Natural killer cell treated with Interleukin-12 subunit alpha and Interleukin-12 subunit beta and Interleukin-15 and Interleukin-18, amount 100 ng/mL, for 72 hours (primary cell): ENCODE results near the gene CFAP20DC. TPM values are rescaled to one million over a fixed set of nuclear protein-coding genes. Genes with fewer than 3 reads are reported as not detected.
"Not testable (repeated sequence)": the region's sequence is repeated elsewhere in the genome, so short reads cannot be mapped to it uniquely, and the experiment has no call there.

Experiments used
- ATAC-seq, 2 donors: fragments of 150-1000 bp; cut with Tn5 transposase in 1 of 2; sonication (Bioruptor Pico), chemical (Tn5 transposase) in 1 of 2; 2 replicates each; pipeline ENCODE4 v1.10.0; 2021
- DNase-seq: peaks from one replicate; pipeline ENCODE4 v3.0.0; 2022; ENCODE audit warnings: low spot score
- H3K27ac Mint-ChIP-seq, 2 donors: 1 replicate in 1 of 2; 2 replicates in 1 of 2; pipeline ENCODE4 v1.8.0; 2022; ENCODE audit warnings: mixed read lengths in 2 of 2, mild to moderate bottlenecking in 1 of 2, moderate library complexity in 1 of 2
- H3K27me3 Mint-ChIP-seq, 2 donors: 1 replicate in 1 of 2; 2 replicates in 1 of 2; pipeline ENCODE4 v1.8.0; 2022; ENCODE audit warnings: mixed read lengths in 2 of 2
- H3K36me3 Mint-ChIP-seq: one replicate; pipeline ENCODE4 v1.8.0; 2022; ENCODE audit warnings: mixed read lengths
- H3K4me1 Mint-ChIP-seq, 2 donors: 1 replicate in 1 of 2; 2 replicates in 1 of 2; pipeline ENCODE4 v1.8.0; 2022; ENCODE audit warnings: low read depth in 2 of 2, mixed read lengths in 2 of 2, mild to moderate bottlenecking in 1 of 2
- H3K4me3 Mint-ChIP-seq: one replicate; pipeline ENCODE4 v1.8.0; 2022; ENCODE audit warnings: mixed read lengths
- H3K9me3 Mint-ChIP-seq: 2 replicates; pipeline ENCODE4 v1.8.0; 2022; ENCODE audit warnings: mixed read lengths
- total RNA-seq, 2 donors: library from RNA; stranded (reverse); gene quantifications; one replicate each; pipeline ENCODE4 v1.2.3, GENCODE V29; 2022

CFAP20DC gene
- total RNA-seq, 2 donors from 2014 or later, result 0.61 to 0.71 TPM

DNA sequence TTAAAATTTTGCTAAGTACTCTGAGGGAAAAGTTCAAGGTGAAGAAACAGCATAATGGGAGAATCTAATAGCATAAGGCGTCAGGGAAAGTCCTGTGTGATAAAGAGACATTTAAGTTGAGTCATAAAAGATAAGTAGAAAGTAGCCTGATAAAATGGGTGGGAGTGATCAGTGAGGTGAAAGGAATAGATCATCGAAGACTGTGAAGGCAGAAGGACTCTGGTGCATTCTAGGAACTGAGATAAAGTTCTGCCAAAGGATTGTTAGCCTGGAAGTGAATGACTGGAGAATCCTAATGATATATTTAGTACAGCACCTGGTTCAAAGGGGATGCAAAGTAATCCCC, 149.9 kb downstream of the CFAP20DC start:
- Mint-ChIP-seq H3K9me3 (peaks cover 7% of the 10 kb centered on the region), H3K27me3 (no peaks in the 10 kb centered on the region), H3K4me1 (peaks cover 21 to 23% of the 10 kb centered on the region in 2 donors), H3K4me3 (peak overlapping the region; percentile 20), H3K36me3 (peaks cover under 1% of the 10 kb centered on the region), H3K27ac (no peak overlapping the region)
- ATAC-seq (no peak), DNase-seq (no peak)

DNA sequence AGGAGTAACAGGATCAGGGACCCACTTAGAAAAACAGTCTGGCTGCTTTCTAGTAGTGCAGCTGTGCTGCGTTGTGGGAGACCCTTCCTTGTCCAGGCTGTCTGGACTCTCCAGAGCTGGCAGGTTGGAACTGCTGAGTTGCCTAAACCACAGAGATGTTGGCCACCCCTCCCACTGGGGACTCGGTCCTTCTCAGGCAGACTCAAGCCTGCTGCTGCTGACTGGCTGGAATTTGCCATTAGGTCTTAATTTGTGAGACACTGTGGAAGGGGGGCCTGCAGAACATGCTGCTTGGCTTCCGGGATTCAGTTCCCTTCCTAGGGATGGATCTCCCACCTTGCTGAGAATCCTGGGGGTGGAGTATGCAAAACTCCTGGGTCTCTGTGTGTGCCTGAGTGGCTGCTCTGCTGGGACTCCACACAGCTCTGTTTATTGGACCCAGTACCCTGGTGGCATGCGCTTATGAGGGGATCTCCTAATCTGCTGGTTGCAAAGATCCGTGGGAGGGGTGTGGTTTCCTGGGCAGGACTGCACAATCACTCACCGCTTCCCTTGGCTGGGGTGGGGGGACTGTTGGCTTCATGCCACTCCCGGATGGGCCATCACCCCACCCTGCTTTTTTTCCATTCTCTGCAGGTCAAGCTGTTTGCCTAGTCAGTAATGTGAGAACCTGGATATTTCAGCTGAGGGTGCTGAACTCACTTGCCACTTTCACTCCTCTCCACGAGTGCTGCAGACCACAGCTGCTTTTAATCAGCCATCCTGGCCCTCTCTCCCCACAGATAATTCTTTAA, 150.5 kb downstream of the CFAP20DC start:
- peaks cover 21 to 23% of the 10 kb centered on the region in 2 donors for H3K4me1 Mint-ChIP-seq
- H3K9me3 Mint-ChIP-seq, result peaks cover 7% of the 10 kb centered on the region
- peak overlapping the region; percentile 20 for H3K4me3 Mint-ChIP-seq
- no peaks in the 10 kb centered on the region for H3K36me3 Mint-ChIP-seq
- no peaks in the 10 kb centered on the region for H3K27me3 Mint-ChIP-seq
- peak; percentile 70 for DNase-seq
- H3K27ac Mint-ChIP-seq, result peak overlapping the region in 1 of 2 donors; percentile 15
- peak; percentile 73 to 88 for ATAC-seq

DNA sequence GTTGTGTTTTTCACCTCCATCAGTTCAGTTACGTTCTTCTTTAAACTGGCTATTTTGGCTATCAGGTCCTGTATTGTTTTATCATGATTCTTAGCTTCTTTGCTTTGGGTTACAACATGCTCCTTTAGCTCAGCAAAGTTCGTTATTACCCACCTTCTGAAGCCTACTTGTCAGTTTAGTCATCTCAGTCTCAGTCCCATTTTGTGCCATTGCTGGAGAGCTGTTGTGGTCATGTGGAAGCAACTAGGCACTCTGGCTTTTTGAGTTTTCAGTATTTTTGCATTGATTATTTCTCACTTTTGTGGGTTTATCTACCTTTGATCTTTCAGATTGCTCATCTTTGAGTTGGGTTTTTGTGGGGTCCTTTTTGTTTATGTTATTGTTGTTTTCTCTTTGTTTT, 151.3 kb downstream of the CFAP20DC start:
- ATAC-seq (no peak), DNase-seq (no peak)
- Mint-ChIP-seq H3K27me3 (no peaks in the 10 kb centered on the region), H3K4me1 (peaks cover 21 to 23% of the 10 kb centered on the region in 2 donors), H3K4me3 (peak overlapping the region; percentile 8), H3K27ac (peak overlapping the region in 1 of 2 donors; percentile 15), H3K9me3 (peaks cover 7% of the 10 kb centered on the region), H3K36me3 (no peaks in the 10 kb centered on the region)

DNA sequence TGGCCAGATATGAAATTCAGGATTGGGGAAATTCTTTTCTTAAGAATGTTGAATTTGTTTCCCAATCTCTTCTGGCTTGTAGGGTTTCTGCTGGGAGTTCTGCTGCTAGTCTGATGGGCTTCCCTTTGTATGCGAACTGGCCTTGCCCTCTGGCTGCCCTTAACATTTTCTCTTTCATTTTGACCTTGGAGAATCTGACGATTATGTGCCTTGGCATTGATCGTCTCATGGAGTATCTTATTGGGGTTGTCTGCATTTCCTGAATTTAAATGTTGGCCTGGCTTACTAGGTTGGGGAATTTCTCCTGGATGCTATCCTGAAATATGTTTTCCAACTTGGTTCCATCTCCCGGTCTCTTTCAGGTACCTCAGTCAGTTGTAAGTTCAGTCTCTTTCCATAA, 152.2 kb downstream of the CFAP20DC start:
- H3K4me1 Mint-ChIP-seq, result peaks cover 21 to 26% of the 10 kb centered on the region in 2 donors
- ATAC-seq (no peak), DNase-seq (no peak)
- H3K36me3 Mint-ChIP-seq, result no peaks in the 10 kb centered on the region
- H3K9me3 Mint-ChIP-seq, result peaks cover 4% of the 10 kb centered on the region
- H3K27ac Mint-ChIP-seq, result no peak overlapping the region
- no peak overlapping the region for H3K4me3 Mint-ChIP-seq
- H3K27me3 Mint-ChIP-seq, result no peaks in the 10 kb centered on the region

DNA sequence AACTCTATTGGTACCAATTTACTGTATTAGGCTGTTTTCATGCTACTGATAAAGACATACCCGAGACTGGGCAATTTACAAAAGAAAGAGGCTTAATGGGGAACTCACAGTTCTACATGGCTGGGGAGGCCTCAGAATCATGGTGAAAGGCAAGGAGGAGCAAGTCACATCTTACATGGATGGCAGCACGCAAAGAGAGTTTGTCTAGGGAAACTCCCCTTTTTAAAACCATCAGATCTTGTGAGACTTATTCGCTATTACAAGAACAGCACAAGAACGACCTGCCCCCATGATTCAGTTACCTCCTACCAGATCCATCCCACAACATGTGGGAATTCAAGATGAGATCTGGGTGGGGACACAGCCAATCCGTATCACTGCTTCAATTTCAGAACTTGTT, 154.1 kb downstream of the CFAP20DC start:
- DNase-seq, H3K9me3 Mint-ChIP-seq, H3K27ac Mint-ChIP-seq, H3K36me3 Mint-ChIP-seq, ATAC-seq, H3K4me3 Mint-ChIP-seq, H3K27me3 Mint-ChIP-seq: not testable (repeated sequence)
- H3K4me1 Mint-ChIP-seq, result peaks cover 21 to 28% of the 10 kb centered on the region in 2 donors

DNA sequence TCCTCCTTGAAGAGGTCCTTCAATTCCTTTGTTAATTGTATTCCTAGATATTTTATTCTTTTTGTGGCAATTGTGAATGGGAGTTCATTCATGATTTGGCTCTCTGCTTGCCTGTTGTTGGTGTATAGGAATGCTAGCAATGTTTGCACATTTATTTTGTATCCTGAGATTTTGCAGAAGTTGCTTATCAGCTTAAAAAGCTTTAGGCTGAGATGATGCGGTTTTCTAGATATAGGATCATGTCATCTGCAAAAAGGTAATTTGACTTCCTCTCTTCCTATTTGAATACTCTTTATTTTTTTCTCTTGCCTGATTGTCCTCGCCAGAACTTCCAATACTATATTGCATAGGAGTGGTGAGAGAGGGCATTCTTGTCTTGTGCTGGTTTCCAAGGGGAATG, 157.3 kb downstream of the CFAP20DC start:
- H3K27ac Mint-ChIP-seq, H3K36me3 Mint-ChIP-seq, H3K27me3 Mint-ChIP-seq, H3K4me1 Mint-ChIP-seq, DNase-seq, H3K4me3 Mint-ChIP-seq, H3K9me3 Mint-ChIP-seq, ATAC-seq: not testable (repeated sequence)

DNA sequence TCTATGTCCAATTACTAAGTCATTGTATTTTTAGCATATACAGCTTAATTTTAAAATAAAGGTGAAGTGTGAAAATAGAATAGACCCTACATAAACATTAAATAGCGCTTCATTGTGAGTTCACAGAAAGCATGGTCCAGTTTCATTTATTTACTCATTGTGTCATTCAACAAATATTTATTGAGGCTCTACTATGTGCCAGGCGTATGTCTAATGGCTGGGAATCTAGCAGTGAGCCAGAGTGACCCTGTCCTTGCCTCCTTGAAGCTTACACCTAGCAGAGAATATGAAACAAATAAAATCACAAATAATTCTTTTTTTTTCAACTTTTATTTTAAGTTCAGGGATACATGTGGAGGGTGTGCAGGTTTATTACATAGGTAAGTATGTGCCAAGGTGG, 161.7 kb downstream of the CFAP20DC start:
- no peaks in the 10 kb centered on the region for H3K36me3 Mint-ChIP-seq
- H3K27me3 Mint-ChIP-seq, result no peaks in the 10 kb centered on the region
- H3K4me1 Mint-ChIP-seq, result peaks cover 0 to 4% of the 10 kb centered on the region in 2 donors
- H3K27ac Mint-ChIP-seq, result no peak overlapping the region
- no peak for ATAC-seq
- no peak for DNase-seq
- H3K4me3 Mint-ChIP-seq, result no peak overlapping the region
- H3K9me3 Mint-ChIP-seq, result no peaks in the 10 kb centered on the region

DNA sequence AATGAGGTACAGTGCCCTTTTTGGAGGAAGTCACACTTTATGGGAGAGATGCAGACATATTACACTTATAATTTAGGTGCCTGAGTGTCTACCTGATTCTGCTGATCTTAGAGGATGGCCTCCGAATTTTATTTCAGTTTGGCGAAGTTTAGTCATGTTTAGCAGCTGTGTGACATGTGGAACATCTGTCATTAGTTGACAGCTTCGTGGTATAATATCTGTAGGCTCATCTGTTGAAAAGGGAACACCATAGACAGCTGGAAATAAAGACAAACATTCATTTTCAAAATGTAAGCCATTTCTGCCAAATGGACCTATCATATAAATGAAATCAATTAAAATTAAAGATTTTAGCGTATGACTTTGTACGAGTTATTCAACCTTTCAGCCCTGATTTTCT, 165.4 kb downstream of the CFAP20DC start:
- Mint-ChIP-seq H3K4me3 (no peak overlapping the region), H3K9me3 (no peaks in the 10 kb centered on the region), H3K36me3 (no peaks in the 10 kb centered on the region), H3K27me3 (no peaks in the 10 kb centered on the region), H3K27ac (no peak overlapping the region), H3K4me1 (no peaks in the 10 kb centered on the region)
- DNase-seq (no peak), ATAC-seq (no peak)

DNA sequence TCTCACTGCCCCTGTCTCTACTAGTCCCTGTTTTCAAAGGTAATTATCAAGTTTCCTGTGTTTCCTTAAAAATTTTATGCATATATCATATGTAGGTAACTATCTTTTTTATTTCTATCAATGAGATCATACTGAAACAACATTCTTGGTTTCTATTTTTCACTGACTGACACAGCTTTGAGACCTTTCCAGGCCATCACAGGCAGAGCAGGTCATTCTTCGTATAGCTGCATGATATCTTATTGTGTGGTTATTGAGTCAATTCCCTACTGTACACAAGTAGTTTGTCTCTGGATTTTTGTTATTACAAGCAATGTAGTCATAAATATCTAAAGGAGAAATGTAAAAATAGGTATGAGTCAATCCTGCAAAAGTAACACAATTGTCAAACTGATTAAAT, 169.6 kb downstream of the CFAP20DC start:
- Mint-ChIP-seq H3K4me1 (no peaks in the 10 kb centered on the region), H3K27ac (no peak overlapping the region), H3K36me3 (no peaks in the 10 kb centered on the region), H3K27me3 (peaks cover 0 to 2% of the 10 kb centered on the region in 2 donors), H3K9me3 (no peaks in the 10 kb centered on the region), H3K4me3 (no peak overlapping the region)
- DNase-seq (no peak), ATAC-seq (peak in 1 of 2 donors; percentile 41)

DNA sequence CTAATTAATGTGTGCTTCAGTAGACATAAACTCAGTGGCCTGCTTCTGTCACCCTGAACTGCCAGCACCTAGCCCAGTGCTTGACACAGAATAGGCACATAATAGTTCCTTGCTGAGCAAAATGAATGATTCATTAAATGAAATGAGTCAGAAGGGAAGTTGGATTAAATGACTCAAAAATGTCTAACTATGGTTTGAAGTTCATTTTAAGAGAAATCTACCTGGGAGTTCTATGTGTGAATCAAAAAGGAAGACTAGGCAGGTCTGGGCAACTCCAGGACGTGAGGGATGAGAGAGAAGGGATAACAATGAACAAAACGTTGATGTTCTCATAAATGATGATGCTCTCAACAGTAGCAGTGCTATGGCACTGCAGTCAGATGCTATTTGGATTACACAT, 175.0 kb downstream of the CFAP20DC start:
- DNase-seq (no peak), ATAC-seq (peak in 1 of 2 donors; percentile 82)
- H3K27me3 Mint-ChIP-seq, result peaks cover 0 to 4% of the 10 kb centered on the region in 2 donors
- H3K4me3 Mint-ChIP-seq, result peak overlapping the region; percentile 59
- H3K9me3 Mint-ChIP-seq, result no peaks in the 10 kb centered on the region
- peaks cover 6 to 11% of the 10 kb centered on the region in 2 donors for H3K4me1 Mint-ChIP-seq
- peak overlapping the region in 1 of 2 donors; percentile 53 for H3K27ac Mint-ChIP-seq
- H3K36me3 Mint-ChIP-seq, result no peaks in the 10 kb centered on the region

DNA sequence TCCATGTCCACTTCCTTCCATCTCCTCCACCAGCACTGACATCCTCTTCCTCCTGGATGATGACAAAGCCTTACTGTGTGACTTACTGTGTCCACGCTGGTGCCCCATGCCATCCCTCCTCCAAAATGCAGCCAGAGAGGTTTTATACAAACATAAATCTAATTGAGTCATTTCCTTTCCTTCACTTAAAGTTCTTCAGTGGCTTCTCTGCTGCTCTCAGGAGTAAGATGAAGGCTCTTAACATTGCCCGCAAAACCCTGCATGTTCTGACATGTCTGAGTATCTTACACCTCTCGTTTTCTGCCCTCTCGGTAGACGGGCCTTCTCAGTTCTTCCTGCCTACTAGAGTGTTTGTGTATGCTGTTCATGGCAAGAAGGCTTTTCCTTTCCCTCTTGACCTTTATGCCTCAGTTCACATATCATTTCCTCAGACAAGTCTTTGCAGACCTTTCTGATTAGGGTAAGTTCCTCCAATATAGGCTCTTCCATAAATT, 175.5 kb downstream of the CFAP20DC start:
- no peak for DNase-seq
- H3K4me1 Mint-ChIP-seq, result peaks cover 6 to 11% of the 10 kb centered on the region in 2 donors
- peak overlapping the region in 1 of 2 donors; percentile 53 for H3K27ac Mint-ChIP-seq
- H3K27me3 Mint-ChIP-seq, result peaks cover 0 to 3% of the 10 kb centered on the region in 2 donors
- H3K36me3 Mint-ChIP-seq, result no peaks in the 10 kb centered on the region
- H3K4me3 Mint-ChIP-seq, result peak overlapping the region; percentile 59
- ATAC-seq, result peak in 1 of 2 donors; percentile 78
- no peaks in the 10 kb centered on the region for H3K9me3 Mint-ChIP-seq

DNA sequence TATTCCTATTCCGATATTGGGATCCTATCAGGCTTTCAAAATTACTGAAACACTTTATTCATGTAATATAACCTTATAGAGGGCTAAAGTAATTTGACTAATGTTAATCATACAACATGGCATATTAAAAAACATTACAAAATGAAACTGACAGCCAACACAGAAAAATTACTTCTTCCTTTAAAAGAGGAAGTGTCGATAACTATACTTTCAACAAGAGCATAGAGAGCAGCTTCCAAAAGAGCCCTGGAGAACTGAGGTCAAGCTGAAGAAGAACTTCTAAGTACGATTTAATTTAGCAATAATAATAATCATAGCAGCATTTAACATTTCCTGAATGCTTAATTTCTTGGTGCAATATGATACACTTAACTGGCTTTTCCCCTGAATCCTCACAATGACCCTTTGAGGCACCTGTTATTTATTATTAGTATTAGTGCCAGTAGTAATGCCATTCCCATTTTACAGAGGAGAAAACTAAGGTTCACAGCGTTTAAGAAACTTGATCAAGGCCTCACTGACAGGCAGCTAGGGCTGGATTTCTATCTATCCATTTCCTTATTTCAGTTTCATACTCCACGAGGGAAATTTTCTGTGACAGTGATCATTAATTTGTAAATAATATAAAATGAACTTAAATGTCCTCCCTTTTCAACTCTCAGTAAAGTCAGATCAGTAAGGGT, 181.6 kb downstream of the CFAP20DC start:
- ATAC-seq (no peak), DNase-seq (no peak)
- H3K27me3 Mint-ChIP-seq, result peaks cover 0 to 2% of the 10 kb centered on the region in 2 donors
- H3K9me3 Mint-ChIP-seq, result no peaks in the 10 kb centered on the region
- H3K36me3 Mint-ChIP-seq, result no peaks in the 10 kb centered on the region
- no peak overlapping the region for H3K27ac Mint-ChIP-seq
- no peak overlapping the region for H3K4me3 Mint-ChIP-seq
- H3K4me1 Mint-ChIP-seq, result no peaks in the 10 kb centered on the region

DNA sequence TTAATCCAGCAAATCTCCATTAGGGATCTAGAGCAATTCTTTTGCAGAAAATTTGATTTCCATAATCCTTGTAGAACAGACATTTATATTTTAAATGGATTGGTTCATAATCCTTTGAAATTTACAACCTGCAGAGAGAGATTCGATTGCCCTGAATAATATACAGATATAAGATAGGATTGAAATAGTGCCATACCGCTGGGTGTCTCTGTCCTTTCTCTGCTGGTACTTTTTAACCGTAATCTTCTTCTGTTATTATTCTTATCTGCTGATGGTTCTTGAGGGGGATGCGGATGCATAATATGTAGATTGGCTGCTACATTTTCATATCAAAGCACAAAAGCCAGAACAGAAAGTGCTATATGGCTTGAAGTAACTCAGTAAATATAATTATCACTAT, 182.2 kb downstream of the CFAP20DC start:
- no peak for DNase-seq
- Mint-ChIP-seq H3K4me3 (no peak overlapping the region), H3K27ac (no peak overlapping the region), H3K27me3 (peaks cover 0 to 5% of the 10 kb centered on the region in 2 donors), H3K9me3 (no peaks in the 10 kb centered on the region), H3K36me3 (no peaks in the 10 kb centered on the region), H3K4me1 (no peaks in the 10 kb centered on the region)
- no peak for ATAC-seq

DNA sequence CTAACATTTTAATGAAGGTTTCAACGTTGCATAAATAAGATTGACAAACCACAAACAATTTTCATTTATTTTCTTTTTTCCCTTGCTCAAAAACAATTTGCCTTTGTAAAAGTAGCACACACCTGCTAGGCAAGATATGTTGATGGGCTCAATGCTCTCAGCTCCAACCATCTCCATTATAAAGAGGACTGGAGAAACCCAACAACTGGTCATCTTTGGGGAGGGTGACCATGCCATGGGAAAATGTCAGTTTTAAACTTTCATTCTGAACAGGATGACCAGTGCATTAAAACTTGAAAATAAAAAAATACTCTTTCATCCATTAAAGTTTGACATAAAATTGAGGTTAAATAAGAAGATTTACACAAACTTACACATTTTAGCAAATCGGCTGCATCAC, 183.7 kb downstream of the CFAP20DC start:
- no peak for DNase-seq
- Mint-ChIP-seq H3K4me1 (no peaks in the 10 kb centered on the region), H3K27ac (no peak overlapping the region), H3K4me3 (no peak overlapping the region), H3K27me3 (peaks cover 0 to 2% of the 10 kb centered on the region in 2 donors), H3K36me3 (no peaks in the 10 kb centered on the region), H3K9me3 (no peaks in the 10 kb centered on the region)
- no peak for ATAC-seq
